ENCODE data around the gene FMN1. TPM values are rescaled to one million over a fixed set of nuclear protein-coding genes. Genes with fewer than 3 reads are reported as not detected.
"Not testable (repeated sequence)": the region's sequence is repeated elsewhere in the genome, so short reads cannot be mapped to it uniquely, and the experiment has no call there.

The FMN1 gene
- total RNA-seq, 2 experiments from 2014 or later: not detected

DNA sequence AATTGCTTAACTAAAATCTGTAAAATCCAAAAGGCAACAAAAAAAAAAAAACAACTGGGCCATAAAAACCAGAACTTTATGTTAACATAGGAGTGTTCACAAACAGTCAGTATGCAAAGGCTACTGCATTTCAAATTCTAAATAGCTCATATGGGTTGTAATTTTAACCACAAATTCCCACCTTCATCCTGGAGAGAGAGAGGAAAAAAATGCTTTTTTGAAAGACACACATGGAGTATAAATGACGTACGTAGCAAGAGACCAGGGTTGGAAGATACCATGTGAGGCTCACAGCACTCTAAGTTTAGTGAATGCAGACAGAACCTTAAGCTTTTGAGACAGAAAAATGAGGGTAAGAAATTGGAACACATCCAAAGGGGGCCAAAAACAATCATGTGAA is 115.9 kb downstream of the FMN1 start:
- Mint-ChIP-seq H3K4me1 (no peaks in the 10 kb centered on the region), H3K27me3 (no peaks in the 10 kb centered on the region), H3K4me3 (no peak overlapping the region), H3K27ac (no peak overlapping the region), H3K9me3 (ENCODE audit: low read depth) (no peaks in the 10 kb centered on the region), H3K36me3 (no peaks in the 10 kb centered on the region)
- ATAC-seq (no peak), DNase-seq (no peak)
- CTCF ChIA-PET: no interaction called here

DNA sequence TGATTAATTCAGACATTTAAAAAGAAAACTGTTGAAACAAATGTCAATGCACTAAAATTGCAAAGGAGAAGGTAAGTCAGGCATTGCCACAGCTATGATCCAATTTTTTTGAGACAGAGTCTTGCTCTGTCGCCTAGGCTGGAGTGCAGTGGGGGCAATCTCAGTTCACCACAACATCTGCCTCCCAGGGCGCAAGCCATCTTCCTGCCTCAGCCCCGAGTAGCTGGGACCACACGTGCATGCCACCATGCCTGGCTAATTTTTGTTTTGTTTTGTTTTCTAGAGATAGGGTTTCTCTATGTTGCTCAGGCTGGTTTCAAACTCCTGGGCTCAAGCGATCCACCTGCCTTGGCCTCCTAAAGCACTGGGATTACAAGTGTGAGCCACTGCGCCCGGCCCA is 117.6 kb downstream of the FMN1 start:
- Mint-ChIP-seq H3K27me3 (no peaks in the 10 kb centered on the region), H3K4me3 (no peak overlapping the region), H3K27ac (no peak overlapping the region), H3K9me3 (ENCODE audit: low read depth) (no peaks in the 10 kb centered on the region), H3K36me3 (no peaks in the 10 kb centered on the region), H3K4me1 (no peaks in the 10 kb centered on the region)
- DNase-seq (no peak), ATAC-seq (no peak)
- CTCF ChIA-PET: no interaction called here

DNA sequence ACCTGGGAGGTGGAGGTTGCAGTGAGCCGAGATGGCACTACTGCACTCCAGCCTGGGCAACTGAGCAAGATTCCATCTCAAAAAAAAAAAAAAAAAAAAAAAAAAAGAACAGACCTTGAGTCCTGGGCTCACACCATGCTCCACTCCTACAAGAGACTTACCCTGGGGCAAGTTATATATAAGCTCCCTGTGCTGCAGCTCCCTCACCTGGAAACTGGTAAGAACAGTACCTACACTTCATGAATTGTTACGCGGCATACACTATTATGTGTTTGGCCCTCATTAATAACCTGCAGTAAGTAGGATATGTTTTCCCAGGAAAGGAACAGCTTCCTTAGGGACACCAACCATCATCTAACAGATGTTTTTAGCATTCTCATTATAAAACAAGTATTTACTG is 119.6 kb downstream of the FMN1 start:
- H3K4me3 Mint-ChIP-seq: no peak overlapping the region

DNA sequence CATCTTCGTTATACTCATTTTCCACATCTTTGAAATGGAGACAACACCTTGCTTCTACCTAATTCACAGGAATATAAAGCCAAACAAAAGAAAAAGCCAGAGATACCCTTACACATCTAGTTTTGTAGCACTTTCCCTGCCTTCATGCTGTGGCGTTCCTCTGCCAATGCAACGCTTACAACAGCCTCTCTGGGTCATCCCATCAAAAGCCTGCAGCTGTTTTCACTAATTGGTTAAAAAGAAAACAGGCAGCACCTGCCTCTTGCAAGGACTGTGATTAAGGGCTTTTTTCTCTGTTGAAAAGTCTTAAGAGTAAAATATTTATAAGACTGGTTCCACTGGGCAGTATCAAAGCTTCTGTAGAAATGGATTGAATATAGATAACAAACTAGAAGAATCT is 120.3 kb downstream of the FMN1 start:
- Mint-ChIP-seq H3K36me3 (no peaks in the 10 kb centered on the region), H3K4me1 (no peaks in the 10 kb centered on the region), H3K27ac (no peak overlapping the region)

More for the DNA sequence above, 119.6 kb downstream of the FMN1 start:
- H3K9me3 Mint-ChIP-seq (ENCODE audit: low read depth): no peaks in the 10 kb centered on the region
- H3K4me1 Mint-ChIP-seq: no peaks in the 10 kb centered on the region
- no peak for DNase-seq
- H3K27me3 Mint-ChIP-seq: no peaks in the 10 kb centered on the region
- ATAC-seq: no peak
- CTCF ChIA-PET: no interaction called here
- no peak overlapping the region for H3K27ac Mint-ChIP-seq
- no peaks in the 10 kb centered on the region for H3K36me3 Mint-ChIP-seq

DNA sequence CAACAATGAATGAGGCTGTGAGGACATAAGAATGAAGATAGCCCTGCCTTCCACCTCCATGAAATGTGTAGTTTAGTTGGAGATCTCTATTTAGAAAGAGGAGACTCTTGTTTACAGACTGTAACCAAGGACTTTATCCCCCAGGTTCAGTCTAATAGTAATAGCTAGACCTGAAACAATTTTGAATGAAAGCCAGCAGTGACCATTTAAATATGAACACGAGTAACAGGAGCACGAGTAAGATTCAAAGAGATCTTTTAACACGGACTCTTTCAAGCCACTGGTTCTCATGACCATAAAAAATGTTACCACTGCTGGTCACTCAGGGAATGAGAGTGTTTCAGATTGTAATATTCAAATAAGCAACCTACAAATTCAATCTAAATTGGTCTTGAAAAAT is 123.1 kb downstream of the FMN1 start:
- H3K36me3 Mint-ChIP-seq: no peaks in the 10 kb centered on the region
- DNase-seq (no peak), ATAC-seq (no peak)
- CTCF ChIA-PET: no interaction called here
- peaks cover 2% of the 10 kb centered on the region for H3K4me1 Mint-ChIP-seq
- peaks cover 11% of the 10 kb centered on the region for H3K27me3 Mint-ChIP-seq
- H3K4me3 Mint-ChIP-seq: no peak overlapping the region
- H3K27ac Mint-ChIP-seq: no peak overlapping the region
- no peaks in the 10 kb centered on the region for H3K9me3 Mint-ChIP-seq (ENCODE audit: low read depth)

More for the DNA sequence above, 120.3 kb downstream of the FMN1 start:
- no peak for DNase-seq
- no peak for ATAC-seq
- Mint-ChIP-seq H3K4me3 (no peak overlapping the region), H3K9me3 (ENCODE audit: low read depth) (no peaks in the 10 kb centered on the region), H3K27me3 (no peaks in the 10 kb centered on the region)
- CTCF ChIA-PET: interaction anchor here (1.4 kb wide), 1 partner anchor 12 kb away, joined by 3 read pairs; no protein-coding TSS in a partner anchor

DNA sequence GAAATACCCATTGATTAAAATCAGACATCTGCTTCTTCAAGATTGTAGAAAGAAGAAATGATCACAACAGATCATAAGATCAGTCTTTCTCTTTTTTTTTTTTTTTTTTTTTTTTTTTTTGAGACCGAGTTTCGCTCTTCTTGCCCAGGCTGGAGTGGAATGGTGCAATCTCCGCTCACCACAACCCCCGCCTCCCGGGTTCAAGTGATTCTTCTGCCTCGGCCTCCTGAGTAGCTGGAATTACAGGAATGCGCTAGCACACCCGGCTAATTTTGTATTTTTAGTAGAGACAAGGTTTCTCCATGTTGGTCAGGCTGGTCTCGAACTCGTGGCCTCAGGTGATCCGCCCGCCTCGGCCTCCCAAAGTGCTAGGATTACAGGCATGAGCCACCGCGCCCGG is 124.6 kb downstream of the FMN1 start:
- H3K9me3 Mint-ChIP-seq (ENCODE audit: low read depth); CTCF ChIA-PET; H3K4me1 Mint-ChIP-seq; H3K27ac Mint-ChIP-seq; DNase-seq; H3K36me3 Mint-ChIP-seq; ATAC-seq; H3K4me3 Mint-ChIP-seq: not testable (repeated sequence)
- peaks cover 11% of the 10 kb centered on the region for H3K27me3 Mint-ChIP-seq

DNA sequence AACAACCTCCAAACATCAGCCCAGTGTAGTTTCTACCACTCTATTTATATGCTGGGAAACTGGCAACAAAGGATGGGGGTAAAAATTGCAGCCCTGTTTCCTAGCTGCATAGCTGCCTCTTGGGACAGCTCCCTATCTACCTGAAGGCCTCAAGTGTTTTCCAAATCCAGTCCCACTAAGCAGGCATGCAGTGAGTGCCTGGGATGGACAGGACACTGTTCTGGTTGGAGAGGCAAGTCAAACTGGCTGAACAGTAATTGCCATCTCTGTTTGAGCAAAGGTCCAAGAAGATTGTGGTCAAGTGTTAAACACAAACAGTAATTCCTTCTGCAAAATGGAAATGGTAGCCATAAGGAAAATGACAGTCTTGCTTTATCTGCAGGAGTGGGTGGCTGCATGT is 125.4 kb downstream of the FMN1 start:
- H3K27ac Mint-ChIP-seq: no peak overlapping the region
- ATAC-seq (no peak), DNase-seq (no peak)
- H3K9me3 Mint-ChIP-seq (ENCODE audit: low read depth): no peaks in the 10 kb centered on the region
- no peaks in the 10 kb centered on the region for H3K36me3 Mint-ChIP-seq
- H3K4me3 Mint-ChIP-seq: no peak overlapping the region
- CTCF ChIA-PET: no interaction called here
- H3K27me3 Mint-ChIP-seq: peaks cover 11% of the 10 kb centered on the region
- peaks cover 2% of the 10 kb centered on the region for H3K4me1 Mint-ChIP-seq

DNA sequence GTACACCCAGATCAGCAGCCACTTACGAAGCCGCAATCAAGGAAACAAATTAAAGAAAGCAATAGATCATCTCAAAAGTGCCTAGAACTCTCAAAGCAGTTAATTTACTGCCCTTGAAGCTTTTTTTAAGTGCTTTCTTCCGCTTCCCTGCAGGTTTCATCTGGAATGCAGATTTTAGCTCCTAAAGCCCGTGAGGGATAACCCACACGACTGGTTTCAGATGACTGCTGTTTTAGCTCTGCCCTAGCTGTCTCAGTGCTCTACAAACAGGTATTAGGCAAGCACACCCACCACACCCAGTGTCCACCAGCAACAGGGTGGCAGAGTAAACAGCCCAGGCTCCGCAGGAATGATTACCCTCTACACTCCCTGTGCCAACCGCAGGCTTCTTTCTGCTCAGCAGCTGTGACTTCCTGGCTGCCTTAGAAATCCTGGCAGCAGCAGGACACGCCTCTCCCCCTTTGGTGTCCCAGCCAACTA is 126.0 kb downstream of the FMN1 start:
- no peaks in the 10 kb centered on the region for H3K9me3 Mint-ChIP-seq (ENCODE audit: low read depth)
- CTCF ChIA-PET: no interaction called here
- peaks cover 2% of the 10 kb centered on the region for H3K4me1 Mint-ChIP-seq
- no peak overlapping the region for H3K4me3 Mint-ChIP-seq
- peaks cover 11% of the 10 kb centered on the region for H3K27me3 Mint-ChIP-seq
- ATAC-seq (no peak), DNase-seq (no peak)
- no peaks in the 10 kb centered on the region for H3K36me3 Mint-ChIP-seq
- no peak overlapping the region for H3K27ac Mint-ChIP-seq

DNA sequence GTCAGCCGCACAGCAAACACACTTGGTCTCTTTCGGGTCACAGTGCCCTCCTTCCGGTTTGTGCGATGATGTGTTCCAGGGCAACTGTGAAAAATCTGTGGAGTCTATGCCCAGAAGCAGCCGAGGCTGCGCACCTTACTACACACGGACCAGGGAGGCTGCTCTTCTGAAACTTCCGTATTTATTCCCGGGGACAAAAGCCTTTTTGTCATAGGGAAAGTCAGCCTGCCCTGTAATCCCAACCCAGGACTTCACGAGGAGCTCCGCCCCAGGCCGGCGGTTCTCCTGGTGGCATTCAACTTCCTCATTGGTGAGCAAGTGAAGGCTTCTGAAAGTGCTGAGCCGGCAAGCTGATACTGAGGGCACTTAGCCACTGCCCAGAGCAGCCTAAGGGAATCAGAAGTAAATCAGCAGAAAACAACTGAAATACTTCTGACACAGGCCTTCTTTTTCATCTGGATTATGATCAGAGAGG is 126.5 kb downstream of the FMN1 start:
- Mint-ChIP-seq H3K9me3 (ENCODE audit: low read depth) (no peaks in the 10 kb centered on the region), H3K27me3 (peaks cover 11% of the 10 kb centered on the region), H3K4me3 (no peak overlapping the region), H3K4me1 (peaks cover 2% of the 10 kb centered on the region), H3K36me3 (no peaks in the 10 kb centered on the region), H3K27ac (no peak overlapping the region)
- DNase-seq (no peak), ATAC-seq (no peak)
- CTCF ChIA-PET: no interaction called here

DNA sequence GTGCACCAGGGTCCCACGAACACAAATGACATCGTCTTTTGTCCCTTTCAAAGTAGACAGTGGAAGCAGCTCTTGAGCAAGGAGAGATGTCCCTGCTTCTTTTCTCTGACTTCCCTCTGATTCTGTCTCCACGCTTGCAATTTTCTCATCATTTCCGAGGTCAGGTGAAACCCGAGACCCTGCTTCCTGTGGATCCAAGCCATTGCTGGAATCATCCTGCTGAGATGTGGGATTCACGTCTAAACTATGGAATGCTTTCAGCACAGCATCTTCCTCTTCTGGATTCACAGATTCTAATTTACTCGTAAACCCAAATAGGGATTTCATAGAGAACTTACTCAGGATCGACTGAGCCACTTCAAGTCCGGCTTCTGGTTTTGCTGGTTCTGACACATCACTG is 127.1 kb downstream of the FMN1 start:
- peaks cover 11% of the 10 kb centered on the region for H3K27me3 Mint-ChIP-seq
- H3K4me3 Mint-ChIP-seq: no peak overlapping the region
- no peaks in the 10 kb centered on the region for H3K36me3 Mint-ChIP-seq
- ATAC-seq (no peak), DNase-seq (no peak)
- no peaks in the 10 kb centered on the region for H3K9me3 Mint-ChIP-seq (ENCODE audit: low read depth)
- H3K27ac Mint-ChIP-seq: no peak overlapping the region
- CTCF ChIA-PET: no interaction called here
- peaks cover 2% of the 10 kb centered on the region for H3K4me1 Mint-ChIP-seq

DNA sequence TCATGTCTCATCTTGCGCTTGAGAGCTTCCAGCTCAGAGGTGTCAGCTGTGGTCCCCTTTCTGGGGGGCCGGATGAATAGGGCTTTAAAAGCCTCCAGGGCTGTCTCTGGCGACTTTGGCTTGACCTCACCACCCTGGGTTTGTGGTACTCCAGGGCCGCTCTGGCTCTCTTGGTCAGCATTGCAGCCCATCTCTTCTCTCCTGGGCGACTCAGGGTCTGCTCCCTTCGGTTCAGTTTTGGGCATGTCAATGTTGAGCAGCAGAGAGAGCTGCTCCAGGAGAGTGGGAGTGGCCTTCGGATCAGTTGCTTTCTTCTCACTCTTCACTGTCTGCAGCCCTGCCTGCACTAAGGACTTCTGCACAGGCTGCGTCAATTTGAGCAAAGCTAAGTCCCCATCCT is 127.9 kb downstream of the FMN1 start:
- CTCF ChIA-PET: no interaction called here
- H3K36me3 Mint-ChIP-seq: no peaks in the 10 kb centered on the region
- no peak overlapping the region for H3K27ac Mint-ChIP-seq
- H3K4me3 Mint-ChIP-seq: no peak overlapping the region
- H3K27me3 Mint-ChIP-seq: peaks cover 11% of the 10 kb centered on the region
- H3K4me1 Mint-ChIP-seq: peaks cover 2% of the 10 kb centered on the region
- ATAC-seq (no peak), DNase-seq (no peak)
- no peaks in the 10 kb centered on the region for H3K9me3 Mint-ChIP-seq (ENCODE audit: low read depth)

DNA sequence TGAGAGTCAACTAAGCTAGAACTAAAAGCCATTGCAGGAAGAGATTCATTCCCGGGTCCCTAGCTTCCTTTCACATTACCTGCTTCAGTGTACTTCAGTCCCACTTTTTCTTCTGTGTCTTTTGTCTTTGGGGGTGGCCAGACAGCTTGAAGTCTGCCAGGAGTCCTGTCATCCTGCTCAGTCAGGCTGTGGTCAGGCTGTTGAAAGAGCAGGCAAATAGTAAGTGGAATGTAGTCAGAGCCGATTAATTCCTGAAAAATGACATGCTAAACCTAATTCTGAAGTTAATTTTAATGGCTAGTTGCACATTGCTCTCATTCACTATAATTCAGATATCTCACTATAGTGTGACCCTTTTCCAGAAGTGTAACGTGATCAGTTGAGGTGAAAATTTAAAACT is 129.6 kb downstream of the FMN1 start:
- H3K27me3 Mint-ChIP-seq: peaks cover 11% of the 10 kb centered on the region
- no peaks in the 10 kb centered on the region for H3K36me3 Mint-ChIP-seq
- CTCF ChIA-PET: no interaction called here
- DNase-seq (no peak), ATAC-seq (no peak)
- H3K4me3 Mint-ChIP-seq: no peak overlapping the region
- no peak overlapping the region for H3K27ac Mint-ChIP-seq
- peaks cover 2% of the 10 kb centered on the region for H3K4me1 Mint-ChIP-seq
- H3K9me3 Mint-ChIP-seq (ENCODE audit: low read depth): no peaks in the 10 kb centered on the region

DNA sequence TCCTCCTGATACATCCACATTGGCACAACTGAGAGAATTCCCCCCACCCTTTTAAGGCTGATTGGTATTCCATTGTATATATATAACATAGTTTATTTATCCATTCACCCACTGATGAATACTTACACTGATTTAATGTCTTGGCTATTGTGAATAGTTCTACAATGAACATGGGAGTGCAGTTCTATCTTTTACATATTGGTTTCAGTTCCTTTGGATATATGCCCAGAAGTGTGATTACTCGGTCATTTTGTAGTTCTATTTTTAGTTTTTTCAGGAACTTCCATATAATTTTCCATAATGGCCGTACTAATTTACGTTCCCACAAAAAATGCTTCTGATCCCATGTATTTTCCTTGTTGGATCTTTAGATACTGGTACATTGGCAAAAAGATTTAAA is 135.3 kb downstream of the FMN1 start:
- no peaks in the 10 kb centered on the region for H3K4me1 Mint-ChIP-seq
- no peak for ATAC-seq
- H3K36me3 Mint-ChIP-seq: no peaks in the 10 kb centered on the region
- CTCF ChIA-PET: no interaction called here
- no peaks in the 10 kb centered on the region for H3K27me3 Mint-ChIP-seq
- H3K9me3 Mint-ChIP-seq (ENCODE audit: low read depth): no peaks in the 10 kb centered on the region
- no peak overlapping the region for H3K27ac Mint-ChIP-seq
- H3K4me3 Mint-ChIP-seq: no peak overlapping the region
- no peak for DNase-seq

DNA sequence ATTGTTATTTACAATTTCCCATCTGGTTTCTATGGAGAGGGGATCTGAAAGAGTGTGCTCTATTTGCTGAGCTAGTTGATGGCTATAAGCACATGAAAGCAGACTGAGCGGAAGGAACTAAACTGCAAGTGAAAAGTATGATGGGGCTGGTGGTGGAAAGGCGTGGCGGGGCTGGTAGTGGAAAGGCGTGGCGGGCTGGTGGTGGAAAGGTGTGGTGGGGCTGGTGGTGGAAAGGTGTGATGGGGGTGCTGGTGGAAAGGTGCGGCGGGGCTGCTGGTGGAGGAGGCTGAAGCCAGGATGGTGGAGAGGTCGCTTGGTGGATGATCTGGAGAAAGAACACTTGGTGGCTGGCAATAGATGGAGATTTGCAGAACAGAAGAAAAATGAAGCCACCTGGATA is 136.7 kb downstream of the FMN1 start:
- Mint-ChIP-seq H3K9me3 (ENCODE audit: low read depth) (no peaks in the 10 kb centered on the region), H3K36me3 (no peaks in the 10 kb centered on the region), H3K27me3 (no peaks in the 10 kb centered on the region), H3K4me3 (no peak overlapping the region), H3K4me1 (no peaks in the 10 kb centered on the region), H3K27ac (no peak overlapping the region)
- CTCF ChIA-PET: no interaction called here
- ATAC-seq (no peak), DNase-seq (no peak)

DNA sequence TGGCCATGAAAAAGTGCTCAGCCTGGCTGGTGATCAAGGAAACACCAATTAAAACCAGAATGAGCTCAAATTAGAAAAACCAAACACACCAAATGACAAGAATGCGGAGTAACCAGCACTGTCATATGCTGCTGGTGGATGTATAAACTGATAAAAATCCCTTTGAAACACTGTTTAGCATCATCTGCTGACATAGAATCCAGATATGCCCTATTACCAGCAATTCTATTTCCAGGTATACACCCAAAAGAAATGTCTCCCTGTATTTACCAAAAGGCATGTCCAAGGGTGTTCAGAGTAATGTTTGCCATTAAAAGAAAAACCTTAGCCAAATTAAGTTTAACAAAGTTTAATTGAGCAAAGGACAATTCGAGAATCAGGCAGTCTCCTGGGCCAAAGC is 138.6 kb downstream of the FMN1 start:
- no peak for DNase-seq
- ATAC-seq: no peak
- CTCF ChIA-PET: no interaction called here
- Mint-ChIP-seq H3K27me3 (no peaks in the 10 kb centered on the region), H3K9me3 (ENCODE audit: low read depth) (no peaks in the 10 kb centered on the region), H3K36me3 (no peaks in the 10 kb centered on the region), H3K4me1 (no peaks in the 10 kb centered on the region), H3K4me3 (no peak overlapping the region), H3K27ac (no peak overlapping the region)

Data from activated CD8-positive, alpha-beta memory T cell treated with anti-CD3 and anti-CD28 coated beads, Interleukin-2, amount 10 ng/mL, durations not matched to agents 7 days and 5 days (primary cell).